ENCODE results near the gene KRT17. TPM values are rescaled to one million over a fixed set of nuclear protein-coding genes. Genes with fewer than 3 reads are reported as not detected.
A peak's percentile ranks its signal among the peaks of the same experiment; 100 is the strongest.
"Not testable (repeated sequence)": the region's sequence is repeated elsewhere in the genome, so short reads cannot be mapped to it uniquely, and the experiment has no call there.

KRT17 gene
- total RNA-seq, 1 experiment from 2014 or later: 3,176 TPM

DNA sequence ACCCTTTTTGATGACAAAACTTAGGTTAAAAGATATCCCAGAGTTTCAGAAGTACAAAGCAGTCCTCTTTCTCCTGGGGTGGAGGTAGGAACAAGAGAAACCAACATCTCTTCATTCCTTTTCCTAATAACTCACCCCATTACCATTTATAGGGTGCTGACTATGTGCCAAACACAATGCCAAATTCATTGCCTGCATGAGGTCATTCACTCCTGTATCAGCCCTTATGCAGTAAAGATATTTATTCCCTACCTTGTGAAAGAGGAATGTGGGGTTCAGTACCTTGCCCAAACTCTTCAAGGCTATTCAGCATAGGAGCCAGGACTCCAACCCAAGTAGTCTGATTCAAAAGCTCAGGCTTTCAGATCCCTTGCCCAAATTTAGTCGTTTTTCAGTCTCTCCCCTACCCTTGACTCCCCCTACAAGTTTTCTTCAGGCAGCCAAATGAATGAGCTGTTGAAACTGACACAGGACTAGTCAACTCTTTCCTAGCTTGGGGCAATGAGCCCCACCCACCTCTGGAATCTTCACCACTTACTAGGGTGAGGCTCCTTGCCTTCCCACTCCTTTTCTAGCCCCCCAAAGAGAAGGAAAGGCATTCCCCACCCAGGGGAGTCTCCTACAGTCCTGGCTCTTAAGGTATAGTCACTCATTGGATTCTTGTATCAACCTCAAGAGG is 43.5 kb downstream of the KRT17 start:
- H3K4me3 ChIP-seq: no peak overlapping the region
- no peak overlapping the region for H3K27ac ChIP-seq
- no peak for DNase-seq (ENCODE audit: low read depth in 1 of 2, low spot score in 2 of 2)
- no peaks in the 10 kb centered on the region for H3K27me3 ChIP-seq (replicated peaks)
- H3K9me3 ChIP-seq (replicated peaks): no peaks in the 10 kb centered on the region
- H3K4me1 ChIP-seq (replicated peaks): peaks cover 13% of the 10 kb centered on the region
- no peaks in the 10 kb centered on the region for H3K36me3 ChIP-seq

DNA sequence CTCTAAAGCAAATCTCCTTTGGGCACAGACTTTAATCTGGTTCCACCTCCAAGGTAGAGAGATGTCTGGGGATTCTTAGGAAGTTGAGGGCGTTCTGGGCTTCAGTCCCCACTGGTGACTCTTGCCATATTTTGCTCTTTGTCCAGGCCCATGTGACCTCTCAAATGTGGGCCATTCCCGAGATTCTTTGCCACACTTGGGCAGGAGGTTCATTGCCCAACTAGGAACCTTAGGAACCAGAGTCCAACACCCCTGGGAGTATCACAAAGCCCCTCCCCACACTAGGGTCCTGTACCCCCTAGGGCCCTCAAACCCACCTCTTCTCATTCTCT is 44.2 kb downstream of the KRT17 start:
- Histone ChIP-seq H3K4me1 (replicated peaks) (peaks cover 13% of the 10 kb centered on the region), H3K36me3 (no peaks in the 10 kb centered on the region), H3K27me3 (replicated peaks) (no peaks in the 10 kb centered on the region), H3K4me3 (no peak overlapping the region), H3K9me3 (replicated peaks) (no peaks in the 10 kb centered on the region), H3K27ac (no peak overlapping the region)
- no peak for DNase-seq (ENCODE audit: low read depth in 1 of 2, low spot score in 2 of 2)

DNA sequence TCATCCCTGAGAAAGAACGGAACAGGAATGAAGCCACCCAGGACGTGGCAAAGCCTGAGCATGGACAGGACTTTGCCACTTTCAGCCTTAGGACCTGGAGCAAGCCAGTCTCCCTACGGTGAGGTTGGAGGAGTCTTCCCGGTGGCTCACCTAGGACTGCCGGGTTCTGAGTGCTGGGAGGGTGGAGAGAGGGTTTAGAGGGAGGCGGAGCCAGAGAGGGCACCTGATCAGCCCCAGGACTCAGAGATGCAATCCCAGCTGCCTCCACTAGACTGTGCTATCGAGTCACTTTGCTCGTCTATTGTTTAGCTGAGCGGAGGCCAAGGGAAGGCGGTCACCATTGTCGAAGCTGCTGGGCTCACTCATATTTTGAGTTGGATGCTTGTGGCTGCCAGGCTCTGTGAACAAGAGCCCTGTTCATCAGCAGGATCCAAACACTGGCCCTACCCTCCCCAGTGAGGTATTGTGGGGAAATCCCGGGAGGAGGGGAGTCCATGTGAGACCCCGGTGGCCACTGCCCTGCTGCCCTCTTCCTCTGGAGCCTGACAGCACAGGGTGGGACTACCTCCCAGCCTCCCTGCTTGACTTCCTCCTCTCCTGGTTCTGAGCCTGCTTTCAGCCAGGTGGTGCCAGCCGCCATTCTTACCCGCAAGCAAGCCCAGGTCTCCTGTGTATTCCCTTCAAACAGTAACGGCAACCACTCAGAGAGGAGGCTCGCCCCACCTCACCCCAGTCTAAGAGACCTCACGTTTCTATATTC is 44.7 kb downstream of the KRT17 start:
- Histone ChIP-seq H3K4me3 (no peak overlapping the region), H3K4me1 (replicated peaks) (peaks cover 13% of the 10 kb centered on the region), H3K27me3 (replicated peaks) (no peaks in the 10 kb centered on the region), H3K36me3 (no peaks in the 10 kb centered on the region), H3K27ac (no peak overlapping the region), H3K9me3 (replicated peaks) (no peaks in the 10 kb centered on the region)
- DNase-seq (ENCODE audit: low read depth in 1 of 2, low spot score in 2 of 2): peak; percentile 87 to 89

DNA sequence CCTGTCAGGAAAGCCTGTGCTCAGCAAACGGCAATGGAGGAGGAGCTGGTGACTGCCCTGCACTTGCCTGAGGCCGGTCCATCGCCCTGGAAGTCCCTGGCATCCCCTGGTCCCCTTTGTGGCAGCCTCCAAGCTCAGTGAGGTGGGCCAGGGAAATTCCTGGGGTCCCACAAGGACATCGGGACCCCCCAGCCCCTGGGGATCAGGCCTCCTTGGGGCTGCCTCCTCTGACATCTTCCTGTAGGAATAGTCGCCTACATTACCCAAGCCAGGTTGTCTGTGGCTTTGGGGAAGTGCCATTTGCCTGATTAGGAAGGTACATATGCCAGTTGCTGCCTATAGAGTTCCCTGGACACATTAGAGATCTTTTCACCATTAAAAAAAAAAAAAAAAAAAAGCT is 45.4 kb downstream of the KRT17 start:
- Histone ChIP-seq H3K36me3 (no peaks in the 10 kb centered on the region), H3K9me3 (replicated peaks) (no peaks in the 10 kb centered on the region), H3K27ac (no peak overlapping the region), H3K27me3 (replicated peaks) (no peaks in the 10 kb centered on the region), H3K4me3 (no peak overlapping the region), H3K4me1 (replicated peaks) (peaks cover 13% of the 10 kb centered on the region)
- DNase-seq (ENCODE audit: low read depth in 1 of 2, low spot score in 2 of 2): no peak

DNA sequence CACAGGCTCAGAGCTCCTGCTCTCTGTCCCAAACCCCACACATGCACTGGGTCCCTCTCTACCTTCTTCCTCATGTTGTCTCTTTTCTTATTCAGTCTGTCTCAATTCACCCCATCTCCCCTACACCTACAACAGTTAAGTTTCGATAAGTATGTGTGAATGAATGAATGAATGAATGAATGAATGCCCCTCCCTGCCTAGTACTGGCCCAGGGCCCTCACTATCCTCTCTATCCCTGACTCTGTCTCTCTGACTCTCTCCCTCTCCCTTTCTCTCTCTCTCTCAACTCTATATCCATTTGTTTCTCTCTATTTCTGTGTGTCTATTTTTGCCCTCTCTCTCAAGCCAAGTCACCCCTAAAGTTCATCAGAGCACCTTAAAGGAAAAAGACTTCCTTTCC is 45.8 kb downstream of the KRT17 start:
- DNase-seq (ENCODE audit: low read depth in 1 of 2, low spot score in 2 of 2): no peak
- no peak overlapping the region for H3K27ac ChIP-seq
- H3K27me3 ChIP-seq (replicated peaks): no peaks in the 10 kb centered on the region
- peaks cover 13% of the 10 kb centered on the region for H3K4me1 ChIP-seq (replicated peaks)
- no peaks in the 10 kb centered on the region for H3K36me3 ChIP-seq
- H3K9me3 ChIP-seq (replicated peaks): no peaks in the 10 kb centered on the region
- no peak overlapping the region for H3K4me3 ChIP-seq

DNA sequence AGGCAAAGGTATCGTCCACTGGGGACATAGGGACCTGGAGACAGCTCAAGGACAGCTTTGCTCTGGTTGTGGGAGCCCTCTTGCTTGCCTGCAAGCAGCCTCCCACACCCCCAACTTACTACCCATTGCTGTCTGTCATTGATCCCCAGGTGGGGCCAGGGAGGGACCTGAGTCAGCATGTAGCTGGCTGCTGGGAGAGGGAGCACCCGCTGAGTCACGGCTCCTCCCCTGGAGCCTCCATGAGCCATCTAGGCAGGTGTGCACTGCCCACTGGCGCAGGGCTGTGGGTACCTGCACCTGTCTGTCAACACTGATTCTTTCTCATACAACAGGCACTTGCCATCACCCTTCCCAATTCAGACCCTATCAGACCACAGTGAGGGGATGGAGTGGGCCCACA is 47.6 kb downstream of the KRT17 start:
- H3K9me3 ChIP-seq (replicated peaks); H3K27me3 ChIP-seq (replicated peaks): not testable (repeated sequence)

DNA sequence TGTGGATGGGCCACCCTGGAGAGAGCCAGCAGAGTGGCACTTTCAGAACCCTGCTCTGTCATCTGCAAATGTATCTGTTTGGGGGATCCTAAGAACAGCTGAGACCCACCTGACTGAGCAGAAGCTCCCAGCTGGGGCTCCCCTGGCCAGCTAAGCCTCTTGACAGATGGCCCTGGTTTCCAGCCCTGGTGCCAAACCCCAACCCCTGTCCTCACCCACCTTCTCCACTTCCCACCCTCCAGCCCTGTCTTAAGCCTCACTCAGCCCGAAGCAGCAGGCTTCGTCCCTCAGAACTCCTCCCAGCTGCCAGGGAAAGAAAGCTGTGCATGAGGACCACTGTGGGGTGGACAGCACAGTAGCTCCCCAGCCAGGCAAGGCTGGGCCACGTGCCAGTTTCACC is 49.0 kb downstream of the KRT17 start:
- no peak for DNase-seq (ENCODE audit: low read depth in 1 of 2, low spot score in 2 of 2)
- Histone ChIP-seq H3K4me1 (replicated peaks) (peaks cover 9% of the 10 kb centered on the region), H3K9me3 (replicated peaks) (no peaks in the 10 kb centered on the region), H3K36me3 (no peaks in the 10 kb centered on the region), H3K27me3 (replicated peaks) (0 out of 2 replicates have a peak, but pooled peaks cover 4% of the 10 kb centered on the region), H3K4me3 (no peak overlapping the region), H3K27ac (no peak overlapping the region)

More for the DNA sequence above, 47.6 kb downstream of the KRT17 start:
- H3K27ac ChIP-seq; H3K36me3 ChIP-seq; DNase-seq (ENCODE audit: low read depth in 1 of 2, low spot score in 2 of 2); H3K4me3 ChIP-seq: not testable (repeated sequence)
- H3K4me1 ChIP-seq (replicated peaks): peaks cover 13% of the 10 kb centered on the region

DNA sequence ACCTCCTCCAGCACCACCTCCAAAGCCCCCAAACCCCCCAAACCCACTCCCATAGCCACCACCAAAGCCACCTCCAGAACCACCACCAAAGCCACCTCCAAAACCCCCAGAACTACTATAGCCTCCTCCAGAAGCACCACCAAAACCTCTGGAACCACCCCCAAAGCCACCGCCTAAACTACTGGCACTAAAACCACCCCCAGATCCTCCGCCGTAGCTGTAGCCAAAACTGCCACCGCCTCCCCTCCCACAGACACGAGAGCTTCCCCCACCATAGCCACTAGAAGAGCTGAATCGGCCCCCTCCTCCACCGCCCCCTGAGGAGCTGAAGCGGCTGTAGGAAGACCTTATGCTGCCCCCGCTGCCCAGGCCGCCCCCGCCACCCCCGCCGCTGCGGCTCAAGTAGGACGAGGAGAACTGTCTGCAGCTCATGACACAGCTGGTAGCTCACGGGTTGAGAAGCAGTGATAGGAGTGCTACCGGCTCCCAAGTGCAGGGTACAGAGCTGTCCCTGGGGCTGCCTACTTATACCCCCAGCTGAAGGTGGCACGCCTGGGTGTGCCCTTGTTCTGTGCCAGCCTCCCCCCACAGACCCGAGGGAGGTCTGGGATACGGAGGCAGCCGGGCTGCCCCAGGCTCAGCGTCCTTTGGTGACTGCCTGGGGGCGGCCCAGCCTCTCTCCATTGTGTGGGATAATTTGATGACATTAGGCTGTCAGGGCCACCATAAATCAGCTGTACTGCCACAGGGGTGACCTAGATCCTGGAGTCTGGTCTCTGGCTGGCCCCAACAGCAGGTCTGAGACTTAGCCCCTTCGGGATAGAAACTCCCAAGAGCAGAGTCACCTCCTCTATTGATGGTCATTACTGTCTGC is 52.6 kb downstream of the KRT17 start, which contains the start of gene KRT9:
TSS of gene KRT9 (minus strand) at position 499 of the 874 bp plus-strand sequence. CDS start at position 432, 67 bp downstream.
- Histone ChIP-seq H3K27me3 (replicated peaks) (0 out of 2 replicates have a peak, but pooled peaks cover 4% of the 10 kb centered on the region), H3K4me3 (no peak within 1 kb of the TSS), H3K36me3 (no peaks in the 10 kb centered on the region), H3K9me3 (replicated peaks) (no peaks in the 10 kb centered on the region; the same call in 1 of the 2 replicates), H3K4me1 (replicated peaks) (no peaks in the 10 kb centered on the region), H3K27ac (no peak within 1 kb of the TSS)
- peak in 1 of 2 experiments; percentile 40 for DNase-seq (ENCODE audit: low read depth in 1 of 2, low spot score in 2 of 2)

Other genes starting within 250 kb of the KRT17 start
- 0.84 and 1.6 TPM in 2 replicates for gene KRT34, start 242.3 kb downstream of the KRT17 start, total RNA-seq (2014; rRNA removed; shearing (Covaris generic))
- gene KRT31, start 227.0 kb downstream of the KRT17 start, total RNA-seq (2014; rRNA removed; shearing (Covaris generic)): not detected in 2 replicates
- gene KRT37, start 200.0 kb downstream of the KRT17 start, total RNA-seq (2014; rRNA removed; shearing (Covaris generic)): not detected in 2 replicates
- gene KRT38, start 183.6 kb downstream of the KRT17 start, total RNA-seq (2014; rRNA removed; shearing (Covaris generic)): not detected in 2 replicates
- not detected in 2 replicates for gene KRT32, start 157.2 kb downstream of the KRT17 start, total RNA-seq (2014; rRNA removed; shearing (Covaris generic))
- not detected in 2 replicates for gene KRT35, start 143.4 kb downstream of the KRT17 start, total RNA-seq (2014; rRNA removed; shearing (Covaris generic))
- gene KRT36, start 134.7 kb downstream of the KRT17 start, total RNA-seq (2014; rRNA removed; shearing (Covaris generic)): not detected in 2 replicates
- not detected in 2 replicates for gene KRT13, start 119.0 kb downstream of the KRT17 start, total RNA-seq (2014; rRNA removed; shearing (Covaris generic))
- gene KRT15, start 105.7 kb downstream of the KRT17 start, total RNA-seq (2014; rRNA removed; shearing (Covaris generic)): 1.6 and 3.9 TPM in 2 replicates
- not detected in 2 replicates for gene KRT19, start 96.3 kb downstream of the KRT17 start, total RNA-seq (2014; rRNA removed; shearing (Covaris generic))
- not detected in 2 replicates for gene KRT9, start 52.5 kb downstream of the KRT17 start, total RNA-seq (2014; rRNA removed; shearing (Covaris generic))
- gene KRT14, start 37.7 kb downstream of the KRT17 start, total RNA-seq (2014; rRNA removed; shearing (Covaris generic)): 0.92 TPM in 1 of 2 replicates, not detected in the other
- 0.37 TPM in 1 of 2 replicates, not detected in the other for gene KRT16, start 11.8 kb downstream of the KRT17 start, total RNA-seq (2014; rRNA removed; shearing (Covaris generic))
- gene EIF1, start 64.3 kb upstream of the KRT17 start, total RNA-seq (2014; rRNA removed; shearing (Covaris generic)): 80.1 and 91.0 TPM in 2 replicates
- gene GAST, start 87.8 kb upstream of the KRT17 start, total RNA-seq (2014; rRNA removed; shearing (Covaris generic)): not detected in 2 replicates
- not detected in 2 replicates for gene HAP1, start 110.1 kb upstream of the KRT17 start, total RNA-seq (2014; rRNA removed; shearing (Covaris generic))
- gene JUP, start 162.1 kb upstream of the KRT17 start, total RNA-seq (2014; rRNA removed; shearing (Covaris generic)): 1.1 and 2.2 TPM in 2 replicates
- gene P3H4, start 187.4 kb upstream of the KRT17 start, total RNA-seq (2014; rRNA removed; shearing (Covaris generic)): 40.9 and 45.4 TPM in 2 replicates
- gene FKBP10, start 188.4 kb upstream of the KRT17 start, total RNA-seq (2014; rRNA removed; shearing (Covaris generic)): 81.4 and 90.2 TPM in 2 replicates
- 54.7 and 84.9 TPM in 2 replicates for gene NT5C3B, start 211.7 kb upstream of the KRT17 start, total RNA-seq (2014; rRNA removed; shearing (Covaris generic))
- not detected in 2 replicates for gene KLHL10, start 213.2 kb upstream of the KRT17 start, total RNA-seq (2014; rRNA removed; shearing (Covaris generic))
- gene KLHL11, start 240.8 kb upstream of the KRT17 start, total RNA-seq (2014; rRNA removed; shearing (Covaris generic)): 27.4 and 31.2 TPM in 2 replicates